ENCODE measurements around the gene LONP1.

The LONP1 gene

GRCh38 chr19:5719274-5719960, 529 bp downstream of the LONP1 start:
- 0 out of 2 replicates have a peak, but pooled peaks cover 5% of the 10 kb centered on the region for H4K20me1 ChIP-seq (ENCODE audit: insufficient read depth)
- H3K27me3 ChIP-seq (ENCODE audit: insufficient read depth, low read depth): no peaks in the 10 kb centered on the region
- TF ChIP-seq CTCF (conservative IDR thresholded peaks at IDR 0.05; ENCODE audit: low read depth, low read length): no peak
- no peaks in the 10 kb centered on the region for H3K36me3 ChIP-seq (ENCODE audit: insufficient read depth)
- peaks cover 52% of the 10 kb centered on the region for H3K79me2 ChIP-seq (ENCODE audit: insufficient read depth, low read depth)
- peak overlapping the region; percentile 52; the same call in 1 of the 2 replicates for H2AFZ ChIP-seq (ENCODE audit: low read depth)
- H3K4me3 ChIP-seq (IDR thresholded peaks at IDR 0.05; ENCODE audit: insufficient read depth, low read depth, low read length): no peak overlapping the region
- peak overlapping the region; percentile 91 for H3K4me2 ChIP-seq
- H3K4me1 ChIP-seq (ENCODE audit: low read depth, poor library complexity, severe bottlenecking): peaks cover 20% of the 10 kb centered on the region
- peak overlapping the region; percentile 90 for H3K27ac ChIP-seq
- H3K9ac ChIP-seq: peak overlapping the region; percentile 96

- Histone ChIP-seq H3K79me2 (ENCODE audit: insufficient read depth, low read depth) (peaks cover 59% of the 10 kb centered on the region), H3K4me1 (ENCODE audit: low read depth, poor library complexity, severe bottlenecking) (peaks cover 20% of the 10 kb centered on the region), H2AFZ (ENCODE audit: low read depth) (no peak overlapping the region), H4K20me1 (ENCODE audit: insufficient read depth) (0 out of 2 replicates have a peak, but pooled peaks cover 5% of the 10 kb centered on the region), H3K4me3 (IDR thresholded peaks at IDR 0.05; ENCODE audit: insufficient read depth, low read depth, low read length) (no peak overlapping the region), H3K36me3 (ENCODE audit: insufficient read depth) (no peaks in the 10 kb centered on the region), H3K27me3 (ENCODE audit: insufficient read depth, low read depth) (no peaks in the 10 kb centered on the region), H3K4me2 (peak overlapping the region; percentile 91), H3K9ac (peak overlapping the region; percentile 96), H3K27ac (peak overlapping the region; percentile 90)
- no peak for TF ChIP-seq CTCF (conservative IDR thresholded peaks at IDR 0.05; ENCODE audit: low read depth, low read length)
These were observed 1.2 kb downstream of the LONP1 start for GRCh38 chr19:5718579-5719273.

GRCh38 chr19:5718037-5718578, 1.8 kb downstream of the LONP1 start:
- H3K4me3 ChIP-seq (IDR thresholded peaks at IDR 0.05; ENCODE audit: insufficient read depth, low read depth, low read length): no peak overlapping the region
- H3K4me2 ChIP-seq: peak overlapping the region; percentile 91
- H3K9ac ChIP-seq: peak overlapping the region; percentile 96; the same call in 1 of the 2 replicates
- peak overlapping the region; percentile 90 for H3K27ac ChIP-seq
- no peak for TF ChIP-seq CTCF (conservative IDR thresholded peaks at IDR 0.05; ENCODE audit: low read depth, low read length)
- peaks cover 20% of the 10 kb centered on the region for H3K4me1 ChIP-seq (ENCODE audit: low read depth, poor library complexity, severe bottlenecking)
- no peaks in the 10 kb centered on the region for H3K27me3 ChIP-seq (ENCODE audit: insufficient read depth, low read depth)
- H4K20me1 ChIP-seq (ENCODE audit: insufficient read depth): 0 out of 2 replicates have a peak, but pooled peaks cover 5% of the 10 kb centered on the region
- H3K79me2 ChIP-seq (ENCODE audit: insufficient read depth, low read depth): peaks cover 65% of the 10 kb centered on the region
- no peaks in the 10 kb centered on the region for H3K36me3 ChIP-seq (ENCODE audit: insufficient read depth)
- no peak overlapping the region for H2AFZ ChIP-seq (ENCODE audit: low read depth)

GRCh38 chr19:5717215-5717935, 2.6 kb downstream of the LONP1 start:
- H2AFZ ChIP-seq (ENCODE audit: low read depth): no peak overlapping the region
- no peaks in the 10 kb centered on the region for H3K27me3 ChIP-seq (ENCODE audit: insufficient read depth, low read depth)
- no peak for TF ChIP-seq CTCF (conservative IDR thresholded peaks at IDR 0.05; ENCODE audit: low read depth, low read length)
- no peak overlapping the region for H3K4me3 ChIP-seq (IDR thresholded peaks at IDR 0.05; ENCODE audit: insufficient read depth, low read depth, low read length)
- peak overlapping the region; percentile 90 for H3K27ac ChIP-seq
- no peak overlapping the region; the same call in 1 of the 2 replicates for H3K9ac ChIP-seq
- H3K4me1 ChIP-seq (ENCODE audit: low read depth, poor library complexity, severe bottlenecking): peaks cover 20% of the 10 kb centered on the region
- H3K79me2 ChIP-seq (ENCODE audit: insufficient read depth, low read depth): peaks cover 66% of the 10 kb centered on the region
- 0 out of 2 replicates have a peak, but pooled peaks cover 5% of the 10 kb centered on the region for H4K20me1 ChIP-seq (ENCODE audit: insufficient read depth)
- H3K4me2 ChIP-seq: peak overlapping the region; percentile 91
- peaks cover 4% of the 10 kb centered on the region; the same call in 1 of the 2 replicates for H3K36me3 ChIP-seq (ENCODE audit: insufficient read depth)
